ENCODE results near the gene CIAO1. TPM values are rescaled to one million over a fixed set of nuclear protein-coding genes. Genes with fewer than 3 reads are reported as not detected.
A peak's percentile ranks its signal among the peaks of the same experiment; 100 is the strongest.
"Not testable (repeated sequence)": the region's sequence is repeated elsewhere in the genome, so short reads cannot be mapped to it uniquely, and the experiment has no call there.

CIAO1 gene
- 10 to 100 TPM; 57.2 to 66.6 (median 64.5) TPM for polyA plus RNA-seq (ENCODE audit: insufficient read depth in 1 of 5, insufficient read length in 5 of 5, low replicate concordance in 1 of 5)
- long read RNA-seq, donor 1, transcript CIAO1-203 (7 exons, 1,533 nt): major isoform, 35 of 354 reads
- long read RNA-seq, donor 1, partial matches to known transcripts: 285 of 354 reads
- long read RNA-seq, donor 1, other reads (novel, unspliced or antisense): 34 of 354 reads
- long read RNA-seq, donor 2, transcript CIAO1-203 (7 exons, 1,533 nt): major isoform, 20 of 202 reads
- long read RNA-seq, donor 2, partial matches to known transcripts: 79 of 202 reads
- long read RNA-seq, donor 2, other reads (novel, unspliced or antisense): 103 of 202 reads
- long read RNA-seq, donor 3, transcript CIAO1-203 (7 exons, 1,533 nt): major isoform, 23 of 34 reads
- long read RNA-seq, donor 3, partial matches to known transcripts: 8 of 34 reads
- long read RNA-seq, donor 3, other reads (novel, unspliced or antisense): 0 of 34 reads
- long read RNA-seq, donor 4, transcript CIAO1-203 (7 exons, 1,533 nt): major isoform, 11 of 12 reads
- long read RNA-seq, donor 4, partial matches to known transcripts: 0 of 12 reads
- long read RNA-seq, donor 4, other reads (novel, unspliced or antisense): 0 of 12 reads
- long read RNA-seq, donor 5, transcript CIAO1-203 (7 exons, 1,533 nt): major isoform, 40 of 415 reads
- long read RNA-seq, donor 5, partial matches to known transcripts: 373 of 415 reads
- long read RNA-seq, donor 5, other reads (novel, unspliced or antisense): 0 of 415 reads
- long read RNA-seq, donor 6, transcript CIAO1-203 (7 exons, 1,533 nt): major isoform, 38 of 41 reads
- long read RNA-seq, donor 6, partial matches to known transcripts: 0 of 41 reads
- long read RNA-seq, donor 6, other reads (novel, unspliced or antisense): 0 of 41 reads
- long read RNA-seq, donor 7, transcript CIAO1-203 (7 exons, 1,533 nt): major isoform, 30 of 30 reads
- long read RNA-seq, donor 7, partial matches to known transcripts: 0 of 30 reads
- long read RNA-seq, donor 7, other reads (novel, unspliced or antisense): 0 of 30 reads
- long read RNA-seq, donor 8, transcript CIAO1-203 (7 exons, 1,533 nt): major isoform, 8 of 9 reads
- long read RNA-seq, donor 8, partial matches to known transcripts: 0 of 9 reads
- long read RNA-seq, donor 8, other reads (novel, unspliced or antisense): 0 of 9 reads

- DNase-seq: peak; percentile 97 to 98
Measured at GRCh38 chr2:96265840-96266679, at the start of gene CIAO1, which contains the start of gene TMEM127. Gene CIAO1, plus strand, starts transcription at chr2:96266225. Its CDS starts 126 bp downstream, at chr2:96266351. Gene TMEM127, minus strand, starts transcription at chr2:96265997. Its CDS starts 616 bp downstream, at chr2:96265381.

- no peak for DNase-seq
Measured at GRCh38 chr2:96218508-96219131, 47.4 kb upstream of the CIAO1 start.

GRCh38 chr2:96219959-96220358 lies 46.1 kb upstream of the CIAO1 start:
- not testable (repeated sequence) for DNase-seq

- not testable (repeated sequence) for DNase-seq
Measured at GRCh38 chr2:96221106-96221505, 44.9 kb upstream of the CIAO1 start.

GRCh38 chr2:96225016-96225533 lies 41.0 kb upstream of the CIAO1 start:
- DNase-seq: no peak

- no peak for DNase-seq
Measured at GRCh38 chr2:96231316-96231715, 34.7 kb upstream of the CIAO1 start.

GRCh38 chr2:96233436-96233835 lies 32.6 kb upstream of the CIAO1 start:
- DNase-seq: no peak

- no peak for DNase-seq
Measured at GRCh38 chr2:96233880-96234316, 32.1 kb upstream of the CIAO1 start.

- no peak for DNase-seq
Measured at GRCh38 chr2:96236882-96237281, 29.1 kb upstream of the CIAO1 start.

- DNase-seq: no peak
Measured at GRCh38 chr2:96238266-96238665, 27.8 kb upstream of the CIAO1 start.

GRCh38 chr2:96239091-96239490 lies 26.9 kb upstream of the CIAO1 start:
- no peak for DNase-seq

GRCh38 chr2:96239745-96240264 lies 26.2 kb upstream of the CIAO1 start:
- DNase-seq: no peak

GRCh38 chr2:96240341-96241038 lies 25.5 kb upstream of the CIAO1 start:
- DNase-seq: no peak

GRCh38 chr2:96241227-96241626 lies 24.8 kb upstream of the CIAO1 start:
- no peak for DNase-seq

- no peak for DNase-seq
Measured at GRCh38 chr2:96241900-96242611, 24.0 kb upstream of the CIAO1 start.

GRCh38 chr2:96243843-96244242 lies 22.2 kb upstream of the CIAO1 start:
- DNase-seq: no peak

GRCh38 chr2:96245609-96246390 lies 20.2 kb upstream of the CIAO1 start:
- DNase-seq: no peak

GRCh38 chr2:96247009-96247408 lies 19.0 kb upstream of the CIAO1 start:
- DNase-seq: no peak
